ENCODE measurements around the gene LUC7L3. TPM values are rescaled to one million over a fixed set of nuclear protein-coding genes. Genes with fewer than 3 reads are reported as not detected.

LUC7L3 gene
- total and polyA plus RNA-seq, 2 of the 13 experiments (the other 11 are each of a cell fraction or from before 2014, with no cell fraction given) = 108 to 120 TPM

GRCh38 chr17:50684612-50685333 is 34.6 kb upstream of the LUC7L3 start (continued):
- TF ChIP-seq RERE (CRISPR knock-in tag; IDR thresholded peaks at IDR 0.05; ENCODE audit: low read depth) (peak; percentile 79), KLF12 (CRISPR knock-in tag; IDR thresholded peaks at IDR 0.05; ENCODE audit: borderline replicate concordance) (peak; percentile 84; the same call in 1 of the 2 replicates), ZNF180 (CRISPR knock-in tag; IDR thresholded peaks at IDR 0.05; ENCODE audit: borderline replicate concordance, low read depth) (no peak), ZHX1 (CRISPR knock-in tag; IDR thresholded peaks at IDR 0.05; ENCODE audit: low read depth) (peak; percentile 93), DZIP1 (CRISPR knock-in tag; IDR thresholded peaks at IDR 0.05) (no peak), ZNF670 (CRISPR knock-in tag; IDR thresholded peaks at IDR 0.05; ENCODE audit: borderline replicate concordance) (peak; percentile 90; the same call in 1 of the 2 replicates), PHF20 (CRISPR knock-in tag; IDR thresholded peaks at IDR 0.05) (peak; percentile 67), MATR3 (CRISPR knock-in tag; IDR thresholded peaks at IDR 0.05) (no peak), ZNF446 (CRISPR knock-in tag; IDR thresholded peaks at IDR 0.05) (peak; percentile 72; the same call in 1 of the 2 replicates), ZBTB14 (CRISPR knock-in tag; IDR thresholded peaks at IDR 0.05) (no peak; the same call in 1 of the 2 replicates), ZFP36L1 (CRISPR knock-in tag; IDR thresholded peaks at IDR 0.05) (peak; percentile 89; the same call in 1 of the 2 replicates), ZNF441 (CRISPR knock-in tag; IDR thresholded peaks at IDR 0.05; ENCODE audit: borderline replicate concordance) (peak; percentile 45; the same call in 1 of the 2 replicates), HNRNPK (IDR thresholded peaks at IDR 0.05; ENCODE audit: low read depth, low read length, poor library complexity, severe bottlenecking) (no peak), TBP (CRISPR knock-in tag; IDR thresholded peaks at IDR 0.05) (no peak), ZNF143 (CRISPR knock-in tag; IDR thresholded peaks at IDR 0.05) (peak; percentile 80), JDP2 (CRISPR knock-in tag; IDR thresholded peaks at IDR 0.05; ENCODE audit: borderline replicate concordance) (peak; percentile 79; the same call in 1 of the 2 replicates)
